ENCODE results near the gene DYNLT2B.
"Not testable (repeated sequence)": the region's sequence is repeated elsewhere in the genome, so short reads cannot be mapped to it uniquely, and the experiment has no call there.

DYNLT2B gene

GRCh38 chr3:196343917-196344316 is 25.9 kb upstream of the DYNLT2B start:
- H3K36me3 ChIP-seq (ENCODE audit: insufficient read depth, low read length); H3K27me3 ChIP-seq (ENCODE audit: control insufficient read depth in 1 of 2, insufficient read depth in 2 of 2, low read length in 2 of 2): not testable (repeated sequence)

GRCh38 chr3:196341137-196341536 is 23.1 kb upstream of the DYNLT2B start:
- Histone ChIP-seq H3K4me3 (ENCODE audit: low read depth in 1 of 2, low read length in 2 of 2) (no peak overlapping the region), H3K36me3 (ENCODE audit: insufficient read depth, low read length) (no peaks in the 10 kb centered on the region), H3K4me1 (ENCODE audit: insufficient read depth, low read length) (no peaks in the 10 kb centered on the region), H3K27ac (ENCODE audit: low read depth, low read length) (no peak overlapping the region), H3K9me3 (ENCODE audit: low read length) (no peaks in the 10 kb centered on the region), H3K27me3 (ENCODE audit: control insufficient read depth in 1 of 2, insufficient read depth in 2 of 2, low read length in 2 of 2) (no peaks in the 10 kb centered on the region), H3K9ac (ENCODE audit: low read length) (no peak overlapping the region)

More at GRCh38 chr3:196343917-196344316, 25.9 kb upstream of the DYNLT2B start:
- H3K4me3 ChIP-seq (ENCODE audit: low read depth in 1 of 2, low read length in 2 of 2); H3K9me3 ChIP-seq (ENCODE audit: low read length); H3K4me1 ChIP-seq (ENCODE audit: insufficient read depth, low read length); H3K27ac ChIP-seq (ENCODE audit: low read depth, low read length); H3K9ac ChIP-seq (ENCODE audit: low read length): not testable (repeated sequence)

GRCh38 chr3:196340466-196340865 is 22.4 kb upstream of the DYNLT2B start:
- Histone ChIP-seq H3K36me3 (ENCODE audit: insufficient read depth, low read length) (no peaks in the 10 kb centered on the region), H3K27ac (ENCODE audit: low read depth, low read length) (no peak overlapping the region), H3K9me3 (ENCODE audit: low read length) (no peaks in the 10 kb centered on the region), H3K27me3 (ENCODE audit: control insufficient read depth in 1 of 2, insufficient read depth in 2 of 2, low read length in 2 of 2) (no peaks in the 10 kb centered on the region), H3K4me3 (ENCODE audit: low read depth in 1 of 2, low read length in 2 of 2) (no peak overlapping the region), H3K9ac (ENCODE audit: low read length) (no peak overlapping the region), H3K4me1 (ENCODE audit: insufficient read depth, low read length) (no peaks in the 10 kb centered on the region)

- H3K4me3 ChIP-seq (ENCODE audit: low read depth in 1 of 2, low read length in 2 of 2) = no peak overlapping the region
- H3K4me1 ChIP-seq (ENCODE audit: insufficient read depth, low read length) = no peaks in the 10 kb centered on the region
- no peak overlapping the region for H3K27ac ChIP-seq (ENCODE audit: low read depth, low read length)
- H3K9me3 ChIP-seq (ENCODE audit: low read length) = no peaks in the 10 kb centered on the region
- no peaks in the 10 kb centered on the region for H3K27me3 ChIP-seq (ENCODE audit: control insufficient read depth in 1 of 2, insufficient read depth in 2 of 2, low read length in 2 of 2)
- H3K36me3 ChIP-seq (ENCODE audit: insufficient read depth, low read length) = no peaks in the 10 kb centered on the region
- no peak overlapping the region for H3K9ac ChIP-seq (ENCODE audit: low read length)
These were observed 21.6 kb upstream of the DYNLT2B start for GRCh38 chr3:196339493-196340254.

- Histone ChIP-seq H3K9ac (ENCODE audit: low read length) (no peak overlapping the region), H3K27ac (ENCODE audit: low read depth, low read length) (no peak overlapping the region), H3K4me1 (ENCODE audit: insufficient read depth, low read length) (no peaks in the 10 kb centered on the region), H3K36me3 (ENCODE audit: insufficient read depth, low read length) (no peaks in the 10 kb centered on the region), H3K4me3 (ENCODE audit: low read depth in 1 of 2, low read length in 2 of 2) (no peak overlapping the region), H3K9me3 (ENCODE audit: low read length) (no peaks in the 10 kb centered on the region), H3K27me3 (ENCODE audit: control insufficient read depth in 1 of 2, insufficient read depth in 2 of 2, low read length in 2 of 2) (no peaks in the 10 kb centered on the region)
These were observed 21.0 kb upstream of the DYNLT2B start for GRCh38 chr3:196339044-196339443.

GRCh38 chr3:196336319-196337145 is 18.5 kb upstream of the DYNLT2B start:
- H3K27ac ChIP-seq (ENCODE audit: low read depth, low read length) = no peak overlapping the region
- no peaks in the 10 kb centered on the region for H3K9me3 ChIP-seq (ENCODE audit: low read length)
- H3K9ac ChIP-seq (ENCODE audit: low read length) = no peak overlapping the region
- no peaks in the 10 kb centered on the region for H3K36me3 ChIP-seq (ENCODE audit: insufficient read depth, low read length)
- H3K4me1 ChIP-seq (ENCODE audit: insufficient read depth, low read length) = no peaks in the 10 kb centered on the region
- no peaks in the 10 kb centered on the region for H3K27me3 ChIP-seq (ENCODE audit: control insufficient read depth in 1 of 2, insufficient read depth in 2 of 2, low read length in 2 of 2)
- no peak overlapping the region for H3K4me3 ChIP-seq (ENCODE audit: low read depth in 1 of 2, low read length in 2 of 2)

- Histone ChIP-seq H3K4me1 (ENCODE audit: insufficient read depth, low read length) (no peaks in the 10 kb centered on the region), H3K9ac (ENCODE audit: low read length) (no peak overlapping the region), H3K4me3 (ENCODE audit: low read depth in 1 of 2, low read length in 2 of 2) (no peak overlapping the region), H3K27me3 (ENCODE audit: control insufficient read depth in 1 of 2, insufficient read depth in 2 of 2, low read length in 2 of 2) (no peaks in the 10 kb centered on the region), H3K9me3 (ENCODE audit: low read length) (no peaks in the 10 kb centered on the region), H3K36me3 (ENCODE audit: insufficient read depth, low read length) (no peaks in the 10 kb centered on the region), H3K27ac (ENCODE audit: low read depth, low read length) (no peak overlapping the region)
These were observed 17.5 kb upstream of the DYNLT2B start for GRCh38 chr3:196335503-196335948.

- Histone ChIP-seq H3K27ac (ENCODE audit: low read depth, low read length) (no peak overlapping the region), H3K36me3 (ENCODE audit: insufficient read depth, low read length) (no peaks in the 10 kb centered on the region), H3K9ac (ENCODE audit: low read length) (no peak overlapping the region), H3K9me3 (ENCODE audit: low read length) (no peaks in the 10 kb centered on the region), H3K4me1 (ENCODE audit: insufficient read depth, low read length) (no peaks in the 10 kb centered on the region), H3K4me3 (ENCODE audit: low read depth in 1 of 2, low read length in 2 of 2) (no peak overlapping the region), H3K27me3 (ENCODE audit: control insufficient read depth in 1 of 2, insufficient read depth in 2 of 2, low read length in 2 of 2) (no peaks in the 10 kb centered on the region)
These were observed 16.9 kb upstream of the DYNLT2B start for GRCh38 chr3:196334982-196335381.

- H3K36me3 ChIP-seq (ENCODE audit: insufficient read depth, low read length) = no peaks in the 10 kb centered on the region
These were observed 14.1 kb upstream of the DYNLT2B start for GRCh38 chr3:196332168-196332567.

GRCh38 chr3:196327405-196327804 is 9.4 kb upstream of the DYNLT2B start:
- Histone ChIP-seq H3K27me3 (ENCODE audit: control insufficient read depth in 1 of 2, insufficient read depth in 2 of 2, low read length in 2 of 2) (peaks cover 0 to 6% of the 10 kb centered on the region in 2 donors), H3K9me3 (ENCODE audit: low read length) (no peaks in the 10 kb centered on the region), H3K27ac (ENCODE audit: low read depth, low read length) (no peak overlapping the region), H3K4me3 (ENCODE audit: low read depth in 1 of 2, low read length in 2 of 2) (no peak overlapping the region), H3K36me3 (ENCODE audit: insufficient read depth, low read length) (no peaks in the 10 kb centered on the region), H3K9ac (ENCODE audit: low read length) (no peak overlapping the region), H3K4me1 (ENCODE audit: insufficient read depth, low read length) (no peaks in the 10 kb centered on the region)

More at GRCh38 chr3:196332168-196332567, 14.1 kb upstream of the DYNLT2B start:
- Histone ChIP-seq H3K27me3 (ENCODE audit: control insufficient read depth in 1 of 2, insufficient read depth in 2 of 2, low read length in 2 of 2) (peaks cover 0 to 5% of the 10 kb centered on the region in 2 donors), H3K4me3 (ENCODE audit: low read depth in 1 of 2, low read length in 2 of 2) (no peak overlapping the region), H3K9ac (ENCODE audit: low read length) (no peak overlapping the region), H3K27ac (ENCODE audit: low read depth, low read length) (no peak overlapping the region), H3K9me3 (ENCODE audit: low read length) (no peaks in the 10 kb centered on the region), H3K4me1 (ENCODE audit: insufficient read depth, low read length) (no peaks in the 10 kb centered on the region)

- H3K4me3 ChIP-seq (ENCODE audit: low read depth in 1 of 2, low read length in 2 of 2) = no peak overlapping the region
- H3K36me3 ChIP-seq (ENCODE audit: insufficient read depth, low read length) = no peaks in the 10 kb centered on the region
- H3K4me1 ChIP-seq (ENCODE audit: insufficient read depth, low read length) = no peaks in the 10 kb centered on the region
- H3K9me3 ChIP-seq (ENCODE audit: low read length) = no peaks in the 10 kb centered on the region
- peaks cover 0 to 6% of the 10 kb centered on the region in 2 donors for H3K27me3 ChIP-seq (ENCODE audit: control insufficient read depth in 1 of 2, insufficient read depth in 2 of 2, low read length in 2 of 2)
- no peak overlapping the region for H3K9ac ChIP-seq (ENCODE audit: low read length)
- no peak overlapping the region for H3K27ac ChIP-seq (ENCODE audit: low read depth, low read length)
These were observed 8.9 kb upstream of the DYNLT2B start for GRCh38 chr3:196326936-196327335.

Data from muscle layer of colon (tissue), 2 donors.